ENCODE results near the gene SIGLECL1.

Gene SIGLECL1

GRCh38 chr19:51227326-51227725 is 23.6 kb upstream of the SIGLECL1 start:
- no peak overlapping the region for H2AFZ ChIP-seq (ENCODE audit: low read length)
- no peak overlapping the region for H3K4me2 ChIP-seq (ENCODE audit: low read length)
- H3K9ac ChIP-seq (ENCODE audit: low read length): no peak overlapping the region
- H3K79me2 ChIP-seq (ENCODE audit: insufficient read depth, low read length): no peaks in the 10 kb centered on the region
- no peaks in the 10 kb centered on the region for H4K20me1 ChIP-seq (ENCODE audit: insufficient read depth, low read length)
- H3K9me3 ChIP-seq (ENCODE audit: low read length): no peaks in the 10 kb centered on the region
- H3K27ac ChIP-seq (ENCODE audit: low read depth, low read length, poor library complexity, severe bottlenecking): no peak overlapping the region
- H3K4me3 ChIP-seq (ENCODE audit: low read depth, low read length, poor library complexity, severe bottlenecking): no peak overlapping the region
- H3K36me3 ChIP-seq (ENCODE audit: insufficient read depth, low read length): no peaks in the 10 kb centered on the region
- TF ChIP-seq EZH2 (IDR thresholded peaks at IDR 0.05; ENCODE audit: borderline replicate concordance, low read length): no peak
- TF ChIP-seq CTCF (IDR thresholded peaks at IDR 0.05; ENCODE audit: low read length): no peak
- H3K4me1 ChIP-seq (ENCODE audit: insufficient read depth, low read length, severe bottlenecking): no peaks in the 10 kb centered on the region
- no peaks in the 10 kb centered on the region for H3K9me2 ChIP-seq (ENCODE audit: low read depth, low read length)
- H3K27me3 ChIP-seq (ENCODE audit: insufficient read depth, low read length): no peaks in the 10 kb centered on the region
- H3F3A ChIP-seq (ENCODE audit: insufficient read depth, low read length): no peaks in the 10 kb centered on the region

- Histone ChIP-seq H2AFZ (ENCODE audit: low read length) (no peak overlapping the region), H3K9ac (ENCODE audit: low read length) (no peak overlapping the region), H3K27me3 (ENCODE audit: insufficient read depth, low read length) (no peaks in the 10 kb centered on the region; the same call in 1 of the 2 replicates), H3K9me3 (ENCODE audit: low read length) (no peaks in the 10 kb centered on the region), H3K4me3 (ENCODE audit: low read depth, low read length, poor library complexity, severe bottlenecking) (no peak overlapping the region), H3K4me1 (ENCODE audit: insufficient read depth, low read length, severe bottlenecking) (no peaks in the 10 kb centered on the region), H3F3A (ENCODE audit: insufficient read depth, low read length) (no peaks in the 10 kb centered on the region), H3K4me2 (ENCODE audit: low read length) (no peak overlapping the region), H3K79me2 (ENCODE audit: insufficient read depth, low read length) (no peaks in the 10 kb centered on the region), H3K9me2 (ENCODE audit: low read depth, low read length) (no peaks in the 10 kb centered on the region), H4K20me1 (ENCODE audit: insufficient read depth, low read length) (no peaks in the 10 kb centered on the region), H3K27ac (ENCODE audit: low read depth, low read length, poor library complexity, severe bottlenecking) (no peak overlapping the region), H3K36me3 (ENCODE audit: insufficient read depth, low read length) (no peaks in the 10 kb centered on the region)
- TF ChIP-seq EZH2 (IDR thresholded peaks at IDR 0.05; ENCODE audit: borderline replicate concordance, low read length): no peak
- no peak for TF ChIP-seq CTCF (IDR thresholded peaks at IDR 0.05; ENCODE audit: low read length)
Measured at GRCh38 chr19:51227966-51228365, 22.9 kb upstream of the SIGLECL1 start.

GRCh38 chr19:51240866-51241265 is 10.0 kb upstream of the SIGLECL1 start:
- H3K9me3 ChIP-seq (ENCODE audit: low read length): no peaks in the 10 kb centered on the region

More at GRCh38 chr19:51240866-51241265, 10.0 kb upstream of the SIGLECL1 start:
- no peaks in the 10 kb centered on the region for H4K20me1 ChIP-seq (ENCODE audit: insufficient read depth, low read length)
- H3K27ac ChIP-seq (ENCODE audit: low read depth, low read length, poor library complexity, severe bottlenecking): no peak overlapping the region
- no peaks in the 10 kb centered on the region for H3K4me1 ChIP-seq (ENCODE audit: insufficient read depth, low read length, severe bottlenecking)
- no peak overlapping the region for H2AFZ ChIP-seq (ENCODE audit: low read length)
- H3K27me3 ChIP-seq (ENCODE audit: insufficient read depth, low read length): no peaks in the 10 kb centered on the region
- no peak overlapping the region for H3K9ac ChIP-seq (ENCODE audit: low read length)
- no peaks in the 10 kb centered on the region for H3K79me2 ChIP-seq (ENCODE audit: insufficient read depth, low read length)
- no peaks in the 10 kb centered on the region for H3K36me3 ChIP-seq (ENCODE audit: insufficient read depth, low read length)
- TF ChIP-seq EZH2 (IDR thresholded peaks at IDR 0.05; ENCODE audit: borderline replicate concordance, low read length): no peak
- no peak for TF ChIP-seq CTCF (IDR thresholded peaks at IDR 0.05; ENCODE audit: low read length)
- H3F3A ChIP-seq (ENCODE audit: insufficient read depth, low read length): no peaks in the 10 kb centered on the region
- no peak overlapping the region for H3K4me3 ChIP-seq (ENCODE audit: low read depth, low read length, poor library complexity, severe bottlenecking)
- H3K4me2 ChIP-seq (ENCODE audit: low read length): no peak overlapping the region
- no peaks in the 10 kb centered on the region for H3K9me2 ChIP-seq (ENCODE audit: low read depth, low read length)
